ENCODE results near the gene CRTAC1.

- TF ChIP-seq, protein P1, sequence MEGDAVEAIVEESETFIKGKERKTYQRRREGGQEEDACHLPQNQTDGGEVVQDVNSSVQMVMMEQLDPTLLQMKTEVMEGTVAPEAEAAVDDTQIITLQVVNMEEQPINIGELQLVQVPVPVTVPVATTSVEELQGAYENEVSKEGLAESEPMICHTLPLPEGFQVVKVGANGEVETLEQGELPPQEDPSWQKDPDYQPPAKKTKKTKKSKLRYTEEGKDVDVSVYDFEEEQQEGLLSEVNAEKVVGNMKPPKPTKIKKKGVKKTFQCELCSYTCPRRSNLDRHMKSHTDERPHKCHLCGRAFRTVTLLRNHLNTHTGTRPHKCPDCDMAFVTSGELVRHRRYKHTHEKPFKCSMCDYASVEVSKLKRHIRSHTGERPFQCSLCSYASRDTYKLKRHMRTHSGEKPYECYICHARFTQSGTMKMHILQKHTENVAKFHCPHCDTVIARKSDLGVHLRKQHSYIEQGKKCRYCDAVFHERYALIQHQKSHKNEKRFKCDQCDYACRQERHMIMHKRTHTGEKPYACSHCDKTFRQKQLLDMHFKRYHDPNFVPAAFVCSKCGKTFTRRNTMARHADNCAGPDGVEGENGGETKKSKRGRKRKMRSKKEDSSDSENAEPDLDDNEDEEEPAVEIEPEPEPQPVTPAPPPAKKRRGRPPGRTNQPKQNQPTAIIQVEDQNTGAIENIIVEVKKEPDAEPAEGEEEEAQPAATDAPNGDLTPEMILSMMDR (conservative IDR thresholded peaks at IDR 0.05; ENCODE audit: low read depth in 2 of 2): no peak
- TF ChIP-seq POLR2AphosphoS5 (IDR thresholded peaks at IDR 0.05; ENCODE audit: low read depth) (no peak), EZH2phosphoT487 (IDR thresholded peaks at IDR 0.05; ENCODE audit: unreplicated experiment) (no peak), EZH2 (IDR thresholded peaks at IDR 0.05; ENCODE audit: low read depth, unreplicated experiment) (no peak)
- TF ChIP-seq, protein P2, sequence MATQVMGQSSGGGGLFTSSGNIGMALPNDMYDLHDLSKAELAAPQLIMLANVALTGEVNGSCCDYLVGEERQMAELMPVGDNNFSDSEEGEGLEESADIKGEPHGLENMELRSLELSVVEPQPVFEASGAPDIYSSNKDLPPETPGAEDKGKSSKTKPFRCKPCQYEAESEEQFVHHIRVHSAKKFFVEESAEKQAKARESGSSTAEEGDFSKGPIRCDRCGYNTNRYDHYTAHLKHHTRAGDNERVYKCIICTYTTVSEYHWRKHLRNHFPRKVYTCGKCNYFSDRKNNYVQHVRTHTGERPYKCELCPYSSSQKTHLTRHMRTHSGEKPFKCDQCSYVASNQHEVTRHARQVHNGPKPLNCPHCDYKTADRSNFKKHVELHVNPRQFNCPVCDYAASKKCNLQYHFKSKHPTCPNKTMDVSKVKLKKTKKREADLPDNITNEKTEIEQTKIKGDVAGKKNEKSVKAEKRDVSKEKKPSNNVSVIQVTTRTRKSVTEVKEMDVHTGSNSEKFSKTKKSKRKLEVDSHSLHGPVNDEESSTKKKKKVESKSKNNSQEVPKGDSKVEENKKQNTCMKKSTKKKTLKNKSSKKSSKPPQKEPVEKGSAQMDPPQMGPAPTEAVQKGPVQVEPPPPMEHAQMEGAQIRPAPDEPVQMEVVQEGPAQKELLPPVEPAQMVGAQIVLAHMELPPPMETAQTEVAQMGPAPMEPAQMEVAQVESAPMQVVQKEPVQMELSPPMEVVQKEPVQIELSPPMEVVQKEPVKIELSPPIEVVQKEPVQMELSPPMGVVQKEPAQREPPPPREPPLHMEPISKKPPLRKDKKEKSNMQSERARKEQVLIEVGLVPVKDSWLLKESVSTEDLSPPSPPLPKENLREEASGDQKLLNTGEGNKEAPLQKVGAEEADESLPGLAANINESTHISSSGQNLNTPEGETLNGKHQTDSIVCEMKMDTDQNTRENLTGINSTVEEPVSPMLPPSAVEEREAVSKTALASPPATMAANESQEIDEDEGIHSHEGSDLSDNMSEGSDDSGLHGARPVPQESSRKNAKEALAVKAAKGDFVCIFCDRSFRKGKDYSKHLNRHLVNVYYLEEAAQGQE (IDR thresholded peaks at IDR 0.05; ENCODE audit: unreplicated experiment): no peak
- TF ChIP-seq, protein P3, sequence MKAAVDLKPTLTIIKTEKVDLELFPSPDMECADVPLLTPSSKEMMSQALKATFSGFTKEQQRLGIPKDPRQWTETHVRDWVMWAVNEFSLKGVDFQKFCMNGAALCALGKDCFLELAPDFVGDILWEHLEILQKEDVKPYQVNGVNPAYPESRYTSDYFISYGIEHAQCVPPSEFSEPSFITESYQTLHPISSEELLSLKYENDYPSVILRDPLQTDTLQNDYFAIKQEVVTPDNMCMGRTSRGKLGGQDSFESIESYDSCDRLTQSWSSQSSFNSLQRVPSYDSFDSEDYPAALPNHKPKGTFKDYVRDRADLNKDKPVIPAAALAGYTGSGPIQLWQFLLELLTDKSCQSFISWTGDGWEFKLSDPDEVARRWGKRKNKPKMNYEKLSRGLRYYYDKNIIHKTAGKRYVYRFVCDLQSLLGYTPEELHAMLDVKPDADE (IDR thresholded peaks at IDR 0.05): no peak
Observed at GRCh38 chr10:97901381-97901780, 129.0 kb downstream of the CRTAC1 start.

All from GM23338 (cell line).